Testis (tissue), 3 donors: ENCODE data around the gene UGT1A9. TPM values are rescaled to one million over a fixed set of nuclear protein-coding genes. Genes with fewer than 3 reads are reported as not detected.

Experiments
- DNase-seq: peaks from one replicate; pipeline ENCODE4 v3.0.0-alpha.2; 2019
- H3K27ac ChIP-seq, 2 donors: fragments of 200-600 bp; sonication (generic); one replicate each; pipeline ENCODE4 v1.5.1; 2019
- H3K27me3 ChIP-seq: fragments of 200-600 bp; sonication (generic); one replicate; pipeline ENCODE4 v1.5.1; 2019
- H3K36me3 ChIP-seq: fragments of 200-600 bp; sonication (generic); one replicate; pipeline ENCODE4 v1.5.1; 2017; ENCODE audit warnings: low read depth; ENCODE audit errors: missing control alignments
- H3K4me1 ChIP-seq: fragments of 200-600 bp; sonication (generic); one replicate; pipeline ENCODE4 v1.5.1; 2019
- H3K4me3 ChIP-seq, 2 donors: fragments of 200-600 bp; sonication (generic); one replicate each; pipeline ENCODE4 v1.5.1; 2017 to 2019
- H3K9me3 ChIP-seq: fragments of 200-600 bp; sonication (generic); one replicate; pipeline ENCODE4 v1.5.1; 2017
- CTCF ChIP-seq, 3 experiments: fragments of 450-650 bp in 2 of 3; fragments of 200-600 bp in 1 of 3; sonication (generic) in 1 of 3; IDR thresholded peaks; one replicate each; pipeline ENCODE4 v1.5.1; 2016 to 2019; ENCODE audit warnings: antibody characterized with exemption in 3 of 3, mild to moderate bottlenecking in 2 of 3, moderate library complexity in 1 of 3
- POLR2A ChIP-seq: fragments of 450-650 bp; IDR thresholded peaks from one replicate; pipeline ENCODE4 v1.6.1; 2017; ENCODE audit warnings: antibody characterized with exemption, mild to moderate bottlenecking, moderate library complexity
- WGBS, 2 donors: methylation state at CpG; one replicate each; pipeline ENCODE4 v1.1.5; 2018; 5-methylcytosine and 5-hydroxymethylcytosine counted together
- intact Hi-C: fragments of 100-400 bp; cut with DNase I; formaldehyde crosslinking; loops from one replicate; pipeline ENCODE4 v1.15.1; 2023; ENCODE audit warnings: low total_unique reads
- polyA plus RNA-seq: library from polyadenylated mRNA; stranded (reverse); fragments of 350-450 nt; fragmentation: Illumina TruSeq; extraction: RNeasy Lipid Tissue Mini Kit (QIAGEN cat#74804); gene quantifications from one replicate; pipeline ENCODE4 v1.2.3, GENCODE V29; 2014; ENCODE audit warnings: low read depth, low replicate concordance; ENCODE audit not compliant: insufficient read depth
- total RNA-seq, 2 donors: library from RNA; depleted of rRNA; stranded (reverse); fragments of >200 nt; gene quantifications; one replicate each; pipeline ENCODE4 v1.2.3, GENCODE V29; 2016

Gene UGT1A9
- total and polyA plus RNA-seq, 3 donors from 2014 or later, result not detected

DNA sequence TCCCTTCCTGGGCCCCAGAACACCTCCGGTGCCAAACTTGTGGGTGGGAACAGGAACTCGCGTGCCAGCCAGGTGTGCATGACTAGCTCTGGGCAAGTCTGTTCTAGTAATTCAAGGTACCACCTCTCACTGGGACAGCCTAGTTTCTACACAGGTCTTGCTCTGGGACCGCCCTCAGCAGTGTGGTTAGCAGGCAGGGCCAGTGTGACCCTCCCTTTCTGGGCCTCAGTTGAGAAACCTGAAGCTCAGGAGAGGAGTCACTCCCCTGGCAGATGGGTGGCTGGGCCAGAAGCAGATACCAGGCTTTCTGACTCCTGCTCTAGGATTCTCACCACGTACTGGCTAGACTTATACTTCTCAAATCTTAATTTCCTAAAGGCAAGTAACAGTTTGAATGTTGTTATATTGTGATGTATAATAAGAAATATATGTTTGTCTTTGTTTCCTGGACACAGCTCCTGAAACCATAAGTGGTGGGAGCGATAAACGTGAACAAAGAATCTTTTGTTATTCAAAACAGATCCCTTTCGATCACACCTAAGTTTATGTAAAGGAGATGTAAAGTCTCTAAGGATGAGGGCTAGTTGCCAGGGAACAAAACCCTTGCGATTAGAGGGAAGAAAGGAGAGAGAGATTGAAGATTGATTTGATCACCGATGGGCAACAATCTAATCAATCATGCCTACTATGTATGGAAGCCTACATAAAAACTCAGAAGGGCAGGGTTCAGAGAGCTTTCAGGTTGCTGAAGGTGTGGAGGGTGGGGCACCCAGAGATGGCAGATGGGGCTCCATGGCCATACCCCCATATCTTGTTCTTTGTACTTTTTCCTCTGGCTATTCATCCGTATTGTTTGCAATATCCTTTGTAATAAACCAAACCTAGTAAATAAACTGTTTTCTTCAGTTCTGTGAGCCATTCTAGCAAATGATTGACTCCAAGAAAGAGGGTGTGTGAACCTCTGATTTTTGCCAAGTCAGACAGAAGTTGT is 20.0 kb downstream of the UGT1A9 start:
- no peak for TF ChIP-seq CTCF (IDR thresholded peaks at IDR 0.05)
- TF ChIP-seq POLR2A, result no peak

DNA sequence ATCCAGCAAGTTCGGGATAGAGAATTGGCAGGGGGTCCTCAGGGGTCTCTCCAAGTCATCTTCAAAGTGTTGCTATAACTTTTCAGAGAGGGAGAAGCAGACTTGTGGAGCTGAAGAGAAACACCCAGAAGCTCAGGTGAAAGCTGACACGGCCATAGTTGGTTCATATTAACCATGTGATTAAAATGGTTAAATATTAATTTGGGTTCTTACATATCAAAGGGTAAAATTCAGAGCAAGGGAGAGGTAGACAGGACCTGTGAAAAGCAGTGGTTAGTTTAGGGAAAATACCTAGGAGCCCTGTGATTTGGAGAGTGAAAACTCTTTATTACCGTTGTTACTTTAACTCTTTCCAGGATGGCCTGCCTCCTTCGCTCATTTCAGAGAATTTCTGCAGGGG is 20.9 kb downstream of the UGT1A9 start, which contains the start of gene UGT1A6:
TSS of gene UGT1A6 (plus strand) at position 243 of the 400 bp plus-strand sequence. CDS start at position 358, 115 bp downstream.
- no peaks in the 10 kb centered on the region for H3K9me3 ChIP-seq
- DNase-seq, result no peak
- no peak within 1 kb of the TSS for H3K27ac ChIP-seq
- H3K36me3 ChIP-seq, result no peaks in the 10 kb centered on the region
- H3K4me1 ChIP-seq, result no peaks in the 10 kb centered on the region
- WGBS, 2 donors, result 89% methylated on average over 4 of the region's 4 CpGs
- TF ChIP-seq POLR2A, result no peak
- no peak for TF ChIP-seq CTCF (IDR thresholded peaks at IDR 0.05)
- intact Hi-C loops, result no loop called here
- no peaks in the 10 kb centered on the region for H3K27me3 ChIP-seq
- H3K4me3 ChIP-seq, result no peak within 1 kb of the TSS

More for the DNA sequence above, 20.0 kb downstream of the UGT1A9 start:
- 86% methylated on average over 7 to 11 of the region's 11 CpGs for WGBS, 2 donors
- H3K4me3 ChIP-seq, result no peak overlapping the region
- no peaks in the 10 kb centered on the region for H3K9me3 ChIP-seq
- no peak overlapping the region for H3K27ac ChIP-seq
- H3K4me1 ChIP-seq, result no peaks in the 10 kb centered on the region
- DNase-seq, result no peak
- H3K36me3 ChIP-seq, result no peaks in the 10 kb centered on the region
- intact Hi-C loops, result no loop called here
- no peaks in the 10 kb centered on the region for H3K27me3 ChIP-seq

DNA sequence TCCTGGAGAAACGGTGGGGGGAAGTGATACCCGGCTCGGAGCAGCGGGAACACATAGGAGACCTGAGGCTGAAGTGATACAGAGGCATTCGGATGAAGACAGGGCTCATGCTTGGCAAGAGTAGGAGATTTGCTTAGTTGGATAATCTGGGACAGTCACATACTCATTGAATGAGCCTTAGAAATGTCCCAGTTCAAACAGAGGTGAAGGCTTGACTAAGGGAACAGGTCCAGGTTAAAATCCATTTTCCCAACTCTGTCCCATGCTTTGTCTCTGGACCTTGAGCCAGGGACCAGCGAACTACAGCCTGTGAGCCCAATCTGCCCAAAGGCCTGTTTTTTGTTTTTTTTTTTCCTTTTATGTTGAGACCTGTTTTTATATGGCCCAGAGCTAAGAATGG is 22.3 kb downstream of the UGT1A9 start:
- Histone ChIP-seq H3K27me3 (no peaks in the 10 kb centered on the region), H3K4me1 (no peaks in the 10 kb centered on the region)
- intact Hi-C loops, result no loop called here

GRCh38 chr2:233698740-233699139 is 27.0 kb downstream of the UGT1A9 start:
- Histone ChIP-seq H3K27me3 (no peaks in the 10 kb centered on the region), H3K27ac (no peak overlapping the region), H3K4me1 (peaks cover 5% of the 10 kb centered on the region), H3K36me3 (no peaks in the 10 kb centered on the region), H3K9me3 (no peaks in the 10 kb centered on the region), H3K4me3 (no peak overlapping the region)
- intact Hi-C loops, result no loop called here
- no peak for DNase-seq
- TF ChIP-seq CTCF (IDR thresholded peaks at IDR 0.05) (no peak), POLR2A (no peak)
- 75 to 78% methylated on average over 4 of the region's 4 CpGs for WGBS, 2 donors

More for the DNA sequence above, 22.3 kb downstream of the UGT1A9 start:
- TF ChIP-seq CTCF (IDR thresholded peaks at IDR 0.05), result no peak
- no peak for TF ChIP-seq POLR2A
- H3K27ac ChIP-seq, result no peak overlapping the region
- 73 to 75% methylated on average over 6 of the region's 6 CpGs for WGBS, 2 donors
- no peaks in the 10 kb centered on the region for H3K9me3 ChIP-seq
- no peaks in the 10 kb centered on the region for H3K36me3 ChIP-seq
- H3K4me3 ChIP-seq, result no peak overlapping the region
- DNase-seq, result no peak
